Measurements from ENCODE around the gene CD248. TPM values are rescaled to one million over a fixed set of nuclear protein-coding genes. Genes with fewer than 3 reads are reported as not detected.

CD248 gene
- total RNA-seq, 2 donors from 2014 or later, result 22.9 to 32.4 TPM

GRCh38 chr11:66294626-66295620 lies 21.9 kb downstream of the CD248 start:
- H3K36me3 ChIP-seq, result no peaks in the 10 kb centered on the region
- H3K4me1 ChIP-seq (ENCODE audit: control insufficient read depth in 1 of 2, low read depth in 2 of 2), result peaks cover 8 to 16% of the 10 kb centered on the region in 2 donors
- H3K27me3 ChIP-seq (replicated peaks; ENCODE audit: insufficient read depth), result no peaks in the 10 kb centered on the region
- no peak overlapping the region for H3K27ac ChIP-seq
- DNase-seq (ENCODE audit: low spot score) (no peak), ATAC-seq (ENCODE audit: insufficient number of reproducible peaks, low FRiP score, low read depth) (no peak)
- TF ChIP-seq CTCF (IDR thresholded peaks at IDR 0.05), result no peak
- H3K9me3 ChIP-seq, result no peaks in the 10 kb centered on the region
- no peak overlapping the region for H3K4me3 ChIP-seq

DNA sequence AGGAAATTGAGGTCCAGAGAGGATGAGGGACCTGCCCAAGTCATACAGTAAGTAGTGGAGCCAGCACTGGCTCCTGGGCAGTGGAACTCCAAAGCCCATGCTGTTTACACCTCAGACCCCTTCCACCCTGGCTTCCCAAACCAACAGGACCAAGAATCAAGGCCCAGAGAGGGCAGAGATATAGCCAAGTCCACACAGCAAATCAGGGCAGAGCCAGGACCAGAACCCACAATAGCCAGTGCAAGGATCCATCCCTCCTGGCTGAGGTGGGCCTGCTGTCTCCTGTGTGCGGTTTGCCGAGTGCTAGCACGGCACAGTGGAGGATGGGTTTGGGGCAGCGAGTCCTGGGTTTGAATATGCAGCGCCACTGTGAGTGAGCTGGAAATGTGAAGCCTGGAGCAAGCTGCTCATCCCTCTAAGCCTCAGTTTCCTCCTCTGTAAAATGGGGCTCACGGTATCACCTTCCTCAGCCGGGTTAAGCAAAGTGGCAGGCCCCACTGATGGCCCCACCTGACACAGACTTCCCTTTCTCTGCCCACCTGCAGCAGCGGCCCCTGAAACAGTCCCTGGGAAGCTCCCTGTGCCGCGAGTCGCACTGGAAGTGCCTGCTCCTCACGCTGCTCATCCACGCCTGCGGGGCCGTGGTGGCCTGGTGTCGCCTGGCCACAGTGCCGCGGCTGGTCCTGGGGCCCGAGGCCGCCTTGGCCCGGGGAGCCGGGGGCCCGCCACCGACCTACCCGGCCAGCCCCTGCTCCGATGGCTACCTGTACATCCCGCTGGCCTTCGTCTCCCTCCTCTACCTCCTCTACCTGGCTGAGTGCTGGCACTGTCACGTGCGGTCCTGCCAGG lies 22.8 kb downstream of the CD248 start:
- peaks cover 12 to 20% of the 10 kb centered on the region in 2 donors for H3K4me1 ChIP-seq (ENCODE audit: control insufficient read depth in 1 of 2, low read depth in 2 of 2)

GRCh38 chr11:66293352-66293751 lies 23.5 kb downstream of the CD248 start:
- Histone ChIP-seq H3K27ac (no peak overlapping the region), H3K4me1 (ENCODE audit: control insufficient read depth in 1 of 2, low read depth in 2 of 2) (peaks cover 12 to 21% of the 10 kb centered on the region in 2 donors), H3K27me3 (replicated peaks; ENCODE audit: insufficient read depth) (no peaks in the 10 kb centered on the region), H3K36me3 (no peaks in the 10 kb centered on the region), H3K9me3 (no peaks in the 10 kb centered on the region), H3K4me3 (no peak overlapping the region)
- DNase-seq (ENCODE audit: low spot score) (no peak), ATAC-seq (ENCODE audit: insufficient number of reproducible peaks, low FRiP score, low read depth) (no peak)
- no peak for TF ChIP-seq CTCF (IDR thresholded peaks at IDR 0.05)

More for the DNA sequence above, 22.8 kb downstream of the CD248 start:
- ATAC-seq (ENCODE audit: insufficient number of reproducible peaks, low FRiP score, low read depth) (no peak), DNase-seq (ENCODE audit: low spot score) (no peak)
- Histone ChIP-seq H3K36me3 (no peaks in the 10 kb centered on the region), H3K27me3 (replicated peaks; ENCODE audit: insufficient read depth) (no peaks in the 10 kb centered on the region), H3K27ac (no peak overlapping the region), H3K4me3 (no peak overlapping the region), H3K9me3 (no peaks in the 10 kb centered on the region)
- no peak for TF ChIP-seq CTCF (IDR thresholded peaks at IDR 0.05)

- Histone ChIP-seq H3K27me3 (replicated peaks; ENCODE audit: insufficient read depth) (no peaks in the 10 kb centered on the region), H3K27ac (no peak overlapping the region), H3K36me3 (no peaks in the 10 kb centered on the region), H3K9me3 (no peaks in the 10 kb centered on the region), H3K4me3 (peak overlapping the region; percentile 71), H3K4me1 (ENCODE audit: control insufficient read depth in 1 of 2, low read depth in 2 of 2) (peaks cover 18 to 27% of the 10 kb centered on the region in 2 donors)
- ATAC-seq (ENCODE audit: insufficient number of reproducible peaks, low FRiP score, low read depth), result no peak
- DNase-seq (ENCODE audit: low spot score), result no peak
- TF ChIP-seq CTCF (IDR thresholded peaks at IDR 0.05), result no peak
These were observed 24.1 kb downstream of the CD248 start for GRCh38 chr11:66292543-66293332.
